GM06990 (cell line): ENCODE results near the gene RAPGEF4.

Experiments used
- DNase-seq: peaks from one replicate; pipeline ENCODE4 v3.0.0-alpha.2; 2011; ENCODE audit not compliant: insufficient read length; ENCODE audit errors: extremely low read depth
- H3K27me3 ChIP-seq: replicated peaks from 2 replicates; pipeline ENCODE4 v1.6.0; 2011; ENCODE audit warnings: low read length; ENCODE audit not compliant: control insufficient read depth, insufficient read depth
- H3K36me3 ChIP-seq: 2 replicates; pipeline ENCODE4 v1.5.1; 2011; ENCODE audit warnings: low read length; ENCODE audit not compliant: control insufficient read depth, insufficient read depth
- H3K4me3 ChIP-seq: replicated peaks from 2 replicates; pipeline ENCODE4 v1.5.1; 2011; ENCODE audit warnings: low read depth, mild to moderate bottlenecking, control low read depth, low read length
- TF ChIP-seq, protein P1 (sequence below): IDR thresholded peaks from 2 replicates; pipeline ENCODE4 v1.5.1; 2011; ENCODE audit warnings: low read length, control low read depth, mild to moderate bottlenecking, inconsistent platforms; ENCODE audit not compliant: insufficient read depth, poor library complexity, severe bottlenecking

The RAPGEF4 gene

DNA sequence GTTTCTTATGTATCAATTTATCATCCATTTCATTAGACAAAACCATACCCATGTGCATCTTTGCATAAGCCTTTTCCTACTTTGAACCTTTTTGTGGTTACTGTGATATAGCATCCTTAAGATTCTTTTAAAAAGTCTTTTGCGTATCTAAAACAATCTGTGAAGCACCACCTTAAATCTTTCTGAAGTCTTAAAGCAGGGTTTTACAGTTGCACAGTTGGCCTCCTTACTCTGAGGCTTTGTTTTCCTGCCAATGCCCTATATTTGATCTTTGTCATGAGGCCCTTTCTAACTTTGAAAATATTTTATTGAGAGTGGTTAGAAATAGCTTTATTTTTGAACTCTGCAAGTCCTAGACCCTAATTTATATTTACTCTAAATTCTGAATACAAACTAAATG lies 176.6 kb downstream of the RAPGEF4 start:
- H3K4me3 ChIP-seq = no peak overlapping the region
- TF ChIP-seq, protein P1, sequence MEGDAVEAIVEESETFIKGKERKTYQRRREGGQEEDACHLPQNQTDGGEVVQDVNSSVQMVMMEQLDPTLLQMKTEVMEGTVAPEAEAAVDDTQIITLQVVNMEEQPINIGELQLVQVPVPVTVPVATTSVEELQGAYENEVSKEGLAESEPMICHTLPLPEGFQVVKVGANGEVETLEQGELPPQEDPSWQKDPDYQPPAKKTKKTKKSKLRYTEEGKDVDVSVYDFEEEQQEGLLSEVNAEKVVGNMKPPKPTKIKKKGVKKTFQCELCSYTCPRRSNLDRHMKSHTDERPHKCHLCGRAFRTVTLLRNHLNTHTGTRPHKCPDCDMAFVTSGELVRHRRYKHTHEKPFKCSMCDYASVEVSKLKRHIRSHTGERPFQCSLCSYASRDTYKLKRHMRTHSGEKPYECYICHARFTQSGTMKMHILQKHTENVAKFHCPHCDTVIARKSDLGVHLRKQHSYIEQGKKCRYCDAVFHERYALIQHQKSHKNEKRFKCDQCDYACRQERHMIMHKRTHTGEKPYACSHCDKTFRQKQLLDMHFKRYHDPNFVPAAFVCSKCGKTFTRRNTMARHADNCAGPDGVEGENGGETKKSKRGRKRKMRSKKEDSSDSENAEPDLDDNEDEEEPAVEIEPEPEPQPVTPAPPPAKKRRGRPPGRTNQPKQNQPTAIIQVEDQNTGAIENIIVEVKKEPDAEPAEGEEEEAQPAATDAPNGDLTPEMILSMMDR = no peak
- no peaks in the 10 kb centered on the region for H3K36me3 ChIP-seq
- no peaks in the 10 kb centered on the region for H3K27me3 ChIP-seq
- DNase-seq = no peak

DNA sequence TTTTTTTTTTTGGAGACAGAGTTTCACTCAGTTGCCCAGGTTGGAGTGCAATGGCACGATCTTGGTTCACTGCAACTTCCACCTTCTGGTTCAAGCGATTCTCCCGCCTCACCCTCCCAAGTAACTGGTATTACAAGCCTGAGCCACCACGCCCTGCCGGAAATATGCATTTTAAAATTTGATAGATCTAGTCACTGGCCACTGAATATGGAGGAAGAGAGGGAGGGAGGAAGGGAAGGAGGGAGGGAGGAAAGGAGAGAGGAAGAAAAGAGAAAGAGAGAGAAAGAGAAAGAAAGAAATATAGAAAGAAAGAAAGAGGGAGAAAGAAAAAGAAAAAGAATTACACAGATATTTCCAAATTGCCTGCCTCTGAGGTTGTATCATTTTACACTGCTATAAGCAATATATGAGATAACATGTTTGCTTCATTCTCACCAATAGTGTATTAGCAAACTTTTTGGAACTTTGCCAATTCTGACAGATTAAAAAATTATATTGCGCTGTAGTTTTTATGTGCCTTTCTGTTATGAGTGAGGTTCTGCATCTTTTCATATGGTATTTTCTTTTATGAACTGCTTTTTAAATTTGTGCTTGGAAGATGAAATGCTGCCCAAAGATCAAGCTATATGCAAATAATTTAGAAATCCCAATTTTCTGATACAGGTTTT lies 178.8 kb downstream of the RAPGEF4 start:
- DNase-seq = no peak
- TF ChIP-seq, protein P1 = no peak
- H3K4me3 ChIP-seq = no peak overlapping the region
- H3K27me3 ChIP-seq = no peaks in the 10 kb centered on the region
- no peaks in the 10 kb centered on the region for H3K36me3 ChIP-seq

DNA sequence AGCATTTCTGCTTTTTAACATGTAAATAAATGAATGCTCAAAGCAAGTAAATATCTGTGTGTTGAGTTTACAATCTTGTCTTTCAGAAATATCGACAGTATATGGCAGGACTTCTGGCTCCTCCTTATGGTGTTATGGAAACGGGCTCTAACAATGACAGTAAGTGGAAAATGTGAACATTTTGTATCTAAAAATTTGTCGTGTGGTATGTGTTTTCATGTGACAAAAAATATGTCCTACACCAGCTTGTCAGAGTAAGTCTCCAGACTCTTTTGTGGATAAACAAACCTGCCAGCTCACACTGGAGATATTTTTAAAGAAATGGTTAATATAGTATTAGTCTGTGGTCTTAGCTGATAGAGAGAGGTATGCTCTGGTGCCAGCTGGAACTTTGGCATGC lies 182.1 kb downstream of the RAPGEF4 start:
- no peak for DNase-seq
- Histone ChIP-seq H3K4me3 (no peak overlapping the region), H3K36me3 (no peaks in the 10 kb centered on the region), H3K27me3 (no peaks in the 10 kb centered on the region)
- TF ChIP-seq, protein P1 = no peak

DNA sequence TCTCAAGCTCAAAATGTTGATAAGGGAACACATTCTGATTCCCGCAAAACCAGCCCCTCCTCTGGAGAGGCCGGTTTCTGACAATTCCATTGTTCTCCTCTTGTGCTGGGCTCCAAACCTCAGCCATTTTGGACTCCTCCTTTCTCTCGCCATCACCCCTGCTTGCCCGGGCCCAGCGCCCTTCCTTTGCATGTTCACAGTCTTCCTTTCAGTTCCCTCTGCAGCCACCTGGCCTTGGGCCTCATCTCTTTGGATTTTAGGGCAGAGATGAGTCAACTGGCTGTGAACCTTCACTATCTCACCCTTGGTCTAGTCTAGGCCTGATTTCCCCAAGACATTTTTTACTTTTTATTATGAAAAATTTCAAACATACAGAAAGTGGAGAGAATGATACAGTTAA lies 184.1 kb downstream of the RAPGEF4 start:
- TF ChIP-seq, protein P1 = no peak
- Histone ChIP-seq H3K36me3 (no peaks in the 10 kb centered on the region), H3K4me3 (no peak overlapping the region), H3K27me3 (no peaks in the 10 kb centered on the region)
- no peak for DNase-seq

DNA sequence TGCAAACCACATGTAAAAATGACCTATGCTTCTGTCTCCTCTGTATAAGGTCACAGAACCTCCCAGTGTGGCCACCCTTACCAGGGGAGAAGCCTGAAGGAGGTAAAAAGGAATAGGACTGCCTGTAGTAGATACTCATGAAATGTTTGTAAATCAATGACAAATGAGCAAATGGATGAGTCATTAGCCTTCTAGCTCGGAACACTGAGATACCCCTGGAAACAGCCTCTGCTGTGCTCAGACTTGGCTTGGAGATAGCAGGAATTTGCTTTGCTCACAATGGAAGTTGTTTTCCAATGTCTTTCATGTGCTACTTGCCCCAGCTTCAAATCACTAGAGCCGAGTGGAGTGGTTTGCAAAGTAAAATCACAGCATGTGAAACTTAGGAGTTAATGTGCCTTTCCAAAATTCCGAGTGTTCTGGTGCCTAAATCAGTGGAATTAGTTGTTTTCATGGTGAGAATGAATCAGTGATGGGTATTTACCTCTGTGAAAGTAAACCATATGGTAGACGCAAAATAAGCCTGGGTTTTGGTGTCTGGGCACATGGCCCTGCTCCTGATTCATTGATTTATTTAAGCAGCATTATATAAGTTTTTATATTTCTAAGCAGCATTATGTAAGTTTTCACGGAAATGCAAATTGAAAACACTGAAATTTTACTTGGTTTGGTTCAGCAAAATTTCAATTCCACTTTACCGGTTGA lies 186.0 kb downstream of the RAPGEF4 start:
- no peaks in the 10 kb centered on the region for H3K27me3 ChIP-seq
- no peak overlapping the region for H3K4me3 ChIP-seq
- TF ChIP-seq, protein P1 = no peak
- DNase-seq = no peak
- H3K36me3 ChIP-seq = no peaks in the 10 kb centered on the region
